Measurements from ENCODE around the gene SPATS2L.

GRCh38 chr2:200365209-200365608 lies 58.7 kb downstream of the SPATS2L start:
- no peak for TF ChIP-seq CTCF (IDR thresholded peaks at IDR 0.05)
- TF ChIP-seq POLR2A (IDR thresholded peaks at IDR 0.05), result no peak
- no peak for TF ChIP-seq EP300 (IDR thresholded peaks at IDR 0.05)

All from ovary (tissue), 3 donors.